ENCODE data around the gene ATP8A1.

The ATP8A1 gene

GRCh38 chr4:42642845-42643615, 13.9 kb downstream of the ATP8A1 start:
- Histone ChIP-seq H3K27me3 (ENCODE audit: insufficient read depth, low read length, poor library complexity) (no peaks in the 10 kb centered on the region), H3K79me2 (ENCODE audit: insufficient read depth, low read length) (0 out of 2 replicates have a peak, but pooled peaks cover 3% of the 10 kb centered on the region), H3K27ac (ENCODE audit: low read length) (no peak overlapping the region), H3K36me3 (ENCODE audit: insufficient read depth, low read length) (no peaks in the 10 kb centered on the region), H3K4me3 (ENCODE audit: low read depth in 1 of 2, low read length in 2 of 2) (no peak overlapping the region), H3K9me3 (ENCODE audit: insufficient read depth, low read length, severe bottlenecking) (no peaks in the 10 kb centered on the region), H3K4me1 (ENCODE audit: insufficient read depth, low read length) (no peaks in the 10 kb centered on the region), H2AFZ (ENCODE audit: low read depth, low read length) (no peak overlapping the region), H3K4me2 (ENCODE audit: insufficient read depth, low read length) (no peak overlapping the region), H4K20me1 (ENCODE audit: insufficient read depth, low read length) (no peaks in the 10 kb centered on the region), H3K9ac (ENCODE audit: low read depth, low read length) (no peak overlapping the region)
- ATAC-seq (ENCODE audit: insufficient read depth, low read depth), result no peak
- DNase-seq, result no peak
- no peak for TF ChIP-seq EZH2 (IDR thresholded peaks at IDR 0.05; ENCODE audit: borderline replicate concordance, low read depth, low read length, severe bottlenecking)
- TF ChIP-seq CTCF (IDR thresholded peaks at IDR 0.05; ENCODE audit: borderline replicate concordance, extremely low read depth, low read length, poor library complexity, severe bottlenecking), result no peak

- H3K4me2 ChIP-seq (ENCODE audit: insufficient read depth, low read length), result no peak overlapping the region
- H3K79me2 ChIP-seq (ENCODE audit: insufficient read depth, low read length), result 0 out of 2 replicates have a peak, but pooled peaks cover 3% of the 10 kb centered on the region
- H3K27ac ChIP-seq (ENCODE audit: low read length), result no peak overlapping the region
- H3K27me3 ChIP-seq (ENCODE audit: insufficient read depth, low read length, poor library complexity), result no peaks in the 10 kb centered on the region
- no peak overlapping the region for H3K4me3 ChIP-seq (ENCODE audit: low read depth in 1 of 2, low read length in 2 of 2)
- H3K9ac ChIP-seq (ENCODE audit: low read depth, low read length), result no peak overlapping the region
- H3K36me3 ChIP-seq (ENCODE audit: insufficient read depth, low read length), result no peaks in the 10 kb centered on the region
- DNase-seq (no peak), ATAC-seq (ENCODE audit: insufficient read depth, low read depth) (no peak)
- H4K20me1 ChIP-seq (ENCODE audit: insufficient read depth, low read length), result no peaks in the 10 kb centered on the region
- no peaks in the 10 kb centered on the region for H3K9me3 ChIP-seq (ENCODE audit: insufficient read depth, low read length, severe bottlenecking)
- no peak overlapping the region for H2AFZ ChIP-seq (ENCODE audit: low read depth, low read length)
- TF ChIP-seq CTCF (IDR thresholded peaks at IDR 0.05; ENCODE audit: borderline replicate concordance, extremely low read depth, low read length, poor library complexity, severe bottlenecking) (no peak), EZH2 (IDR thresholded peaks at IDR 0.05; ENCODE audit: borderline replicate concordance, low read depth, low read length, severe bottlenecking) (no peak)
- no peaks in the 10 kb centered on the region for H3K4me1 ChIP-seq (ENCODE audit: insufficient read depth, low read length)
Measured at GRCh38 chr4:42642101-42642797, 14.7 kb downstream of the ATP8A1 start.

- ATAC-seq (ENCODE audit: insufficient read depth, low read depth) (no peak), DNase-seq (no peak)
- Histone ChIP-seq H2AFZ (ENCODE audit: low read depth, low read length) (no peak overlapping the region), H3K79me2 (ENCODE audit: insufficient read depth, low read length) (0 out of 2 replicates have a peak, but pooled peaks cover 3% of the 10 kb centered on the region), H3K36me3 (ENCODE audit: insufficient read depth, low read length) (no peaks in the 10 kb centered on the region), H3K4me1 (ENCODE audit: insufficient read depth, low read length) (no peaks in the 10 kb centered on the region), H3K9ac (ENCODE audit: low read depth, low read length) (no peak overlapping the region), H4K20me1 (ENCODE audit: insufficient read depth, low read length) (no peaks in the 10 kb centered on the region), H3K9me3 (ENCODE audit: insufficient read depth, low read length, severe bottlenecking) (no peaks in the 10 kb centered on the region), H3K27ac (ENCODE audit: low read length) (no peak overlapping the region), H3K4me3 (ENCODE audit: low read depth in 1 of 2, low read length in 2 of 2) (no peak overlapping the region), H3K27me3 (ENCODE audit: insufficient read depth, low read length, poor library complexity) (no peaks in the 10 kb centered on the region), H3K4me2 (ENCODE audit: insufficient read depth, low read length) (no peak overlapping the region)
- TF ChIP-seq CTCF (IDR thresholded peaks at IDR 0.05; ENCODE audit: borderline replicate concordance, extremely low read depth, low read length, poor library complexity, severe bottlenecking) (no peak), EZH2 (IDR thresholded peaks at IDR 0.05; ENCODE audit: borderline replicate concordance, low read depth, low read length, severe bottlenecking) (no peak)
Measured at GRCh38 chr4:42641656-42642055, 15.2 kb downstream of the ATP8A1 start.
